Measurements from ENCODE around the gene SLFN14.
A peak's percentile ranks its signal among the peaks of the same experiment; 100 is the strongest.

Gene SLFN14

DNA sequence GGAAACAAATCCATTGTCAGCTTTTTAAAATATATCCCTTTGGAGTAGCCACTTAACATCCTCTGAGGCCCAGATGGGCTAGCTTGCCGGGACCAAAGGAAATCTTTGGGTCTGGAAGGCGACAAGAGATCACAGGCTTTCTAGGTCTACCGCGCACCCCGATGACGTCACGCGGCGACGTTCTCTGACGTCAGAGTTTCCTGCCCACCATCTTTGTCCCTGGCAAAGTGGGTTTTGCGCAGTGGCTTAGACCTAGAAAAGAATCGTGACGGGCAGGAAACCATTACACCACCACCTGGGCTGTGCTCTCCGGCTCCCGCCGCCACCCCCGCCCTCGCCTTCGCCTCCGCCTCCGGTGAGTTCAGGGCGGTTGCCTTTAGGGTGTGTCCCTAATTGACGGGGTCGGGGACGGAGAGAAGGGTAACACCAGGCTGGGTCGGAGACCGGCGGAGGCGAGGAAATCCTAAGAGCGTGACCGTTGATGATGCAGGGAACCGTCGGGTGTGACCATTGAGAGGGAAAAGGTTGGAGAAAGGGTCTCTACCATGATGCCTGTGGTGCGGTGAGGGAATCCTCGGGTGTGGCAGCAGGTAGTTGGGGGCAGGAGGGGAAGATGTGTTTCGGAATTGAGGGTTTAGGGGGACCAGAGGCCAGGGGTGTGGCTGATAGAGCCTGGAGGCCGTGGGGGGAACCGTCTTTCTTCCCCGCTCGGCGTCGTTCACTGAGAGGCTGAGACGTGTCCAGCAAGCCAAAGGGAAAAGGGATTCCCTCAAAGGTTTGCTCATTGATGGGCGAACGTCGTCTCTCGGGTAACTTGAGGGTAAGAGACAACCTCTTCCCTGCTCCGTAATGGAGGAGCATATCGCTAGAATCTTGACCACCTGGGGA, 26.7 kb upstream of the SLFN14 start, which contains the start of gene AP2B1 (continued):
- TF ChIP-seq RBAK (tag by site-specific recombination; IDR thresholded peaks at IDR 0.05) (no peak), KLF8 (tag by site-specific recombination; IDR thresholded peaks at IDR 0.05) (peak; percentile 98), ZBTB7A (tag by site-specific recombination; IDR thresholded peaks at IDR 0.05; ENCODE audit: low read depth) (peak; percentile 26; the same call in 1 of the 2 replicates), ZBTB20 (tag by site-specific recombination; IDR thresholded peaks at IDR 0.05) (peak; percentile 91), ZNF184 (tag by site-specific recombination; IDR thresholded peaks at IDR 0.05) (0 out of 2 replicates have a peak, but pooled peaks have one; percentile 58), ZNF394 (tag by site-specific recombination; IDR thresholded peaks at IDR 0.05; ENCODE audit: borderline replicate concordance) (peak; percentile 79; the same call in 1 of the 2 replicates), KLF7 (tag by site-specific recombination; IDR thresholded peaks at IDR 0.05; ENCODE audit: borderline replicate concordance) (peak; percentile 96), ZFP69B (tag by site-specific recombination; IDR thresholded peaks at IDR 0.05) (peak; percentile 61; the same call in 1 of the 2 replicates), ZNF239 (tag by site-specific recombination; IDR thresholded peaks at IDR 0.05) (0 out of 2 replicates have a peak, but pooled peaks have one; percentile 16), ZNF501 (tag by site-specific recombination; IDR thresholded peaks at IDR 0.05) (peak; percentile 95), HOXA7 (CRISPR knock-in tag; IDR thresholded peaks at IDR 0.05; ENCODE audit: borderline replicate concordance) (no peak), ZNF23 (tag by site-specific recombination; IDR thresholded peaks at IDR 0.05; ENCODE audit: borderline replicate concordance) (no peak), GFI1B (tag by site-specific recombination; IDR thresholded peaks at IDR 0.05) (0 out of 2 replicates have a peak, but pooled peaks have one; percentile 41), ZNF660 (tag by site-specific recombination; IDR thresholded peaks at IDR 0.05) (peak; percentile 88), ZEB2 (tag by site-specific recombination; IDR thresholded peaks at IDR 0.05) (peak; percentile 83), MYNN (tag by site-specific recombination; IDR thresholded peaks at IDR 0.05; ENCODE audit: borderline replicate concordance) (no peak), ZNF391 (tag by site-specific recombination; IDR thresholded peaks at IDR 0.05; ENCODE audit: borderline replicate concordance, low read depth) (peak; percentile 89; the same call in 1 of the 2 replicates)
- TF ChIP-seq, protein P1, sequence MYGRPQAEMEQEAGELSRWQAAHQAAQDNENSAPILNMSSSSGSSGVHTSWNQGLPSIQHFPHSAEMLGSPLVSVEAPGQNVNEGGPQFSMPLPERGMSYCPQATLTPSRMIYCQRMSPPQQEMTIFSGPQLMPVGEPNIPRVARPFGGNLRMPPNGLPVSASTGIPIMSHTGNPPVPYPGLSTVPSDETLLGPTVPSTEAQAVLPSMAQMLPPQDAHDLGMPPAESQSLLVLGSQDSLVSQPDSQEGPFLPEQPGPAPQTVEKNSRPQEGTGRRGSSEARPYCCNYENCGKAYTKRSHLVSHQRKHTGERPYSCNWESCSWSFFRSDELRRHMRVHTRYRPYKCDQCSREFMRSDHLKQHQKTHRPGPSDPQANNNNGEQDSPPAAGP (tag by site-specific recombination; IDR thresholded peaks at IDR 0.05), result peak; percentile 94
- TF ChIP-seq, protein P2, sequence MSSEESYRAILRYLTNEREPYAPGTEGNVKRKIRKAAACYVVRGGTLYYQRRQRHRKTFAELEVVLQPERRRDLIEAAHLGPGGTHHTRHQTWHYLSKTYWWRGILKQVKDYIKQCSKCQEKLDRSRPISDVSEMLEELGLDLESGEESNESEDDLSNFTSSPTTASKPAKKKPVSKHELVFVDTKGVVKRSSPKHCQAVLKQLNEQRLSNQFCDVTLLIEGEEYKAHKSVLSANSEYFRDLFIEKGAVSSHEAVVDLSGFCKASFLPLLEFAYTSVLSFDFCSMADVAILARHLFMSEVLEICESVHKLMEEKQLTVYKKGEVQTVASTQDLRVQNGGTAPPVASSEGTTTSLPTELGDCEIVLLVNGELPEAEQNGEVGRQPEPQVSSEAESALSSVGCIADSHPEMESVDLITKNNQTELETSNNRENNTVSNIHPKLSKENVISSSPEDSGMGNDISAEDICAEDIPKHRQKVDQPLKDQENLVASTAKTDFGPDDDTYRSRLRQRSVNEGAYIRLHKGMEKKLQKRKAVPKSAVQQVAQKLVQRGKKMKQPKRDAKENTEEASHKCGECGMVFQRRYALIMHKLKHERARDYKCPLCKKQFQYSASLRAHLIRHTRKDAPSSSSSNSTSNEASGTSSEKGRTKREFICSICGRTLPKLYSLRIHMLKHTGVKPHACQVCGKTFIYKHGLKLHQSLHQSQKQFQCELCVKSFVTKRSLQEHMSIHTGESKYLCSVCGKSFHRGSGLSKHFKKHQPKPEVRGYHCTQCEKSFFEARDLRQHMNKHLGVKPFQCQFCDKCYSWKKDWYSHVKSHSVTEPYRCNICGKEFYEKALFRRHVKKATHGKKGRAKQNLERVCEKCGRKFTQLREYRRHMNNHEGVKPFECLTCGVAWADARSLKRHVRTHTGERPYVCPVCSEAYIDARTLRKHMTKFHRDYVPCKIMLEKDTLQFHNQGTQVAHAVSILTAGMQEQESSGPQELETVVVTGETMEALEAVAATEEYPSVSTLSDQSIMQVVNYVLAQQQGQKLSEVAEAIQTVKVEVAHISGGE (tag by site-specific recombination; conservative IDR thresholded peaks at IDR 0.05; ENCODE audit: low read depth), result peak; percentile 98
- TF ChIP-seq, protein P3, sequence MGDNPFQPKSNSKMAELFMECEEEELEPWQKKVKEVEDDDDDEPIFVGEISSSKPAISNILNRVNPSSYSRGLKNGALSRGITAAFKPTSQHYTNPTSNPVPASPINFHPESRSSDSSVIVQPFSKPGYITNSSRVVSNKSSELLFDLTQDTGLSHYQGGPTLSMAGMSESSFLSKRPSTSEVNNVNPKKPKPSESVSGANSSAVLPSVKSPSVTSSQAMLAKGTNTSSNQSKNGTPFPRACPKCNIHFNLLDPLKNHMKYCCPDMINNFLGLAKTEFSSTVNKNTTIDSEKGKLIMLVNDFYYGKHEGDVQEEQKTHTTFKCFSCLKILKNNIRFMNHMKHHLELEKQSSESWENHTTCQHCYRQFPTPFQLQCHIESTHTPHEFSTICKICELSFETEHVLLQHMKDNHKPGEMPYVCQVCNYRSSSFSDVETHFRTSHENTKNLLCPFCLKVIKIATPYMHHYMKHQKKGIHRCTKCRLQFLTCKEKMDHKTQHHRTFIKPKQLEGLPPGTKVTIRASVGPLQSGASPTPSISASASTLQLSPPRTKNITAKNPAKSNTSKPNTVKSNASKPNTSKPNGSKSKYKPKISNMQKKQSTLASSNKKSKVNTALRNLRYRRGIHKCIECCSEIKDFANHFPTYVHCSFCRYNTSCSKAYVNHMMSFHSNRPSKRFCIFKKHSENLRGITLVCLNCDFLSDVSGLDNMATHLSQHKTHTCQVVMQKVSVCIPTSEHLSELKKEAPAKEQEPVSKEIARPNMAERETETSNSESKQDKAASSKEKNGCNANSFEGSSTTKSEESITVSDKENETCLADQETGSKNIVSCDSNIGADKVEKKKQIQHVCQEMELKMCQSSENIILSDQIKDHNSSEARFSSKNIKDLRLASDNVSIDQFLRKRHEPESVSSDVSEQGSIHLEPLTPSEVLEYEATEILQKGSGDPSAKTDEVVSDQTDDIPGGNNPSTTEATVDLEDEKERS (tag by site-specific recombination; IDR thresholded peaks at IDR 0.05), result peak; percentile 87
- TF ChIP-seq, protein P4, sequence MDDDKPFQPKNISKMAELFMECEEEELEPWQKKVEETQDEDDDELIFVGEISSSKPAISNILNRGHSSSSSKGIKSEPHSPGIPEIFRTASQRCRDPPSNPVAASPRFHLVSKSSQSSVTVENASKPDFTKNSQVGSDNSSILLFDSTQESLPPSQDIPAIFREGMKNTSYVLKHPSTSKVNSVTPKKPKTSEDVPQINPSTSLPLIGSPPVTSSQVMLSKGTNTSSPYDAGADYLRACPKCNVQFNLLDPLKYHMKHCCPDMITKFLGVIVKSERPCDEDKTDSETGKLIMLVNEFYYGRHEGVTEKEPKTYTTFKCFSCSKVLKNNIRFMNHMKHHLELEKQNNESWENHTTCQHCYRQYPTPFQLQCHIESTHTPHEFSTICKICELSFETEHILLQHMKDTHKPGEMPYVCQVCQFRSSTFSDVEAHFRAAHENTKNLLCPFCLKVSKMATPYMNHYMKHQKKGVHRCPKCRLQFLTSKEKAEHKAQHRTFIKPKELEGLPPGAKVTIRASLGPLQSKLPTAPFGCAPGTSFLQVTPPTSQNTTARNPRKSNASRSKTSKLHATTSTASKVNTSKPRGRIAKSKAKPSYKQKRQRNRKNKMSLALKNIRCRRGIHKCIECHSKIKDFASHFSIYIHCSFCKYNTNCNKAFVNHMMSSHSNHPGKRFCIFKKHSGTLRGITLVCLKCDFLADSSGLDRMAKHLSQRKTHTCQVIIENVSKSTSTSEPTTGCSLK (tag by site-specific recombination; IDR thresholded peaks at IDR 0.05), result no peak
- TF ChIP-seq, protein P5, sequence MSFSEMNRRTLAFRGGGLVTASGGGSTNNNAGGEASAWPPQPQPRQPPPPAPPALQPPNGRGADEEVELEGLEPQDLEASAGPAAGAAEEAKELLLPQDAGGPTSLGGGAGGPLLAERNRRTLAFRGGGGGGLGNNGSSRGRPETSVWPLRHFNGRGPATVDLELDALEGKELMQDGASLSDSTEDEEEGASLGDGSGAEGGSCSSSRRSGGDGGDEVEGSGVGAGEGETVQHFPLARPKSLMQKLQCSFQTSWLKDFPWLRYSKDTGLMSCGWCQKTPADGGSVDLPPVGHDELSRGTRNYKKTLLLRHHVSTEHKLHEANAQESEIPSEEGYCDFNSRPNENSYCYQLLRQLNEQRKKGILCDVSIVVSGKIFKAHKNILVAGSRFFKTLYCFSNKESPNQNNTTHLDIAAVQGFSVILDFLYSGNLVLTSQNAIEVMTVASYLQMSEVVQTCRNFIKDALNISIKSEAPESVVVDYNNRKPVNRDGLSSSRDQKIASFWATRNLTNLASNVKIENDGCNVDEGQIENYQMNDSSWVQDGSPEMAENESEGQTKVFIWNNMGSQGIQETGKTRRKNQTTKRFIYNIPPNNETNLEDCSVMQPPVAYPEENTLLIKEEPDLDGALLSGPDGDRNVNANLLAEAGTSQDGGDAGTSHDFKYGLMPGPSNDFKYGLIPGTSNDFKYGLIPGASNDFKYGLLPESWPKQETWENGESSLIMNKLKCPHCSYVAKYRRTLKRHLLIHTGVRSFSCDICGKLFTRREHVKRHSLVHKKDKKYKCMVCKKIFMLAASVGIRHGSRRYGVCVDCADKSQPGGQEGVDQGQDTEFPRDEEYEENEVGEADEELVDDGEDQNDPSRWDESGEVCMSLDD (tag by site-specific recombination; IDR thresholded peaks at IDR 0.05), result peak; percentile 37; the same call in 1 of the 2 replicates
- TF ChIP-seq, protein P6, sequence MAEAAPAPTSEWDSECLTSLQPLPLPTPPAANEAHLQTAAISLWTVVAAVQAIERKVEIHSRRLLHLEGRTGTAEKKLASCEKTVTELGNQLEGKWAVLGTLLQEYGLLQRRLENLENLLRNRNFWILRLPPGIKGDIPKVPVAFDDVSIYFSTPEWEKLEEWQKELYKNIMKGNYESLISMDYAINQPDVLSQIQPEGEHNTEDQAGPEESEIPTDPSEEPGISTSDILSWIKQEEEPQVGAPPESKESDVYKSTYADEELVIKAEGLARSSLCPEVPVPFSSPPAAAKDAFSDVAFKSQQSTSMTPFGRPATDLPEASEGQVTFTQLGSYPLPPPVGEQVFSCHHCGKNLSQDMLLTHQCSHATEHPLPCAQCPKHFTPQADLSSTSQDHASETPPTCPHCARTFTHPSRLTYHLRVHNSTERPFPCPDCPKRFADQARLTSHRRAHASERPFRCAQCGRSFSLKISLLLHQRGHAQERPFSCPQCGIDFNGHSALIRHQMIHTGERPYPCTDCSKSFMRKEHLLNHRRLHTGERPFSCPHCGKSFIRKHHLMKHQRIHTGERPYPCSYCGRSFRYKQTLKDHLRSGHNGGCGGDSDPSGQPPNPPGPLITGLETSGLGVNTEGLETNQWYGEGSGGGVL (tag by site-specific recombination; IDR thresholded peaks at IDR 0.05), result peak; percentile 82
